DOHH2 (cell line): ENCODE measurements around the gene OTULINL.

Experiments
- H3F3A ChIP-seq: fragments of 200-600 bp; sonication (generic), shearing (Covaris generic); 2 replicates; pipeline ENCODE4 v1.6.0; 2016; ENCODE audit warnings: antibody characterized with exemption, mild to moderate bottlenecking; ENCODE audit not compliant: control insufficient read depth, insufficient read depth
- H3K27ac ChIP-seq: fragments of 200-600 bp; sonication (generic); 2 replicates; pipeline ENCODE4 v1.5.1; 2014; ENCODE audit warnings: low read depth, mild to moderate bottlenecking, low read length, moderate library complexity
- H3K27me3 ChIP-seq: fragments of 200-600 bp; sonication (generic); 2 replicates; pipeline ENCODE4 v1.6.1; 2014; ENCODE audit warnings: mild to moderate bottlenecking, low read length, mixed read lengths; ENCODE audit not compliant: control insufficient read depth
- H3K36me3 ChIP-seq: fragments of 200-600 bp; sonication (generic); 2 replicates; pipeline ENCODE4 v1.6.1; 2014; ENCODE audit warnings: mild to moderate bottlenecking, low read length, moderate library complexity, mixed read lengths; ENCODE audit not compliant: control insufficient read depth
- H3K4me1 ChIP-seq: fragments of 200-600 bp; sonication (generic); 2 replicates; pipeline ENCODE4 v1.6.1; 2014; ENCODE audit warnings: mild to moderate bottlenecking, low read length, mixed read lengths; ENCODE audit not compliant: control insufficient read depth
- H3K4me2 ChIP-seq: fragments of 200-600 bp; sonication (generic); 2 replicates; pipeline ENCODE4 v1.6.0; 2014; ENCODE audit warnings: mild to moderate bottlenecking, low read length, moderate library complexity
- H3K4me3 ChIP-seq: fragments of 200-600 bp; sonication (generic); 2 replicates; pipeline ENCODE4 v1.5.1; 2014; ENCODE audit warnings: mild to moderate bottlenecking, low read length, mixed read lengths
- H3K79me2 ChIP-seq: fragments of 200-600 bp; sonication (generic); 2 replicates; pipeline ENCODE4 v1.6.1; 2014; ENCODE audit warnings: mild to moderate bottlenecking, low read length, mixed read lengths; ENCODE audit not compliant: control insufficient read depth
- H3K9me2 ChIP-seq: fragments of 200-600 bp; sonication (generic); replicated peaks from 2 replicates; pipeline ENCODE4 v1.6.1; 2014; ENCODE audit warnings: mild to moderate bottlenecking, low read length, mixed read lengths; ENCODE audit not compliant: control insufficient read depth
- H3K9me3 ChIP-seq: fragments of 200-600 bp; sonication (generic); 2 replicates; pipeline ENCODE4 v1.6.1; 2014; ENCODE audit warnings: antibody characterized with exemption, low read length, mixed read lengths; ENCODE audit not compliant: control insufficient read depth, insufficient read depth
- H4K20me1 ChIP-seq: fragments of 200-600 bp; sonication (generic); 2 replicates; pipeline ENCODE4 v1.6.0; 2014; ENCODE audit warnings: low read depth, mild to moderate bottlenecking, antibody characterized with exemption, low read length, moderate library complexity; ENCODE audit not compliant: control insufficient read depth, insufficient read depth
- EZH2phosphoT487 ChIP-seq: fragments of 200-600 bp; sonication (generic); IDR thresholded peaks from 2 replicates; pipeline ENCODE4 v1.6.1; 2017; ENCODE audit warnings: borderline replicate concordance, mild to moderate bottlenecking, antibody characterized with exemption, low read length, moderate library complexity, mixed read lengths
- TF ChIP-seq, protein P1 (sequence below): fragments of 200-600 bp; sonication (generic); IDR thresholded peaks from one replicate; pipeline ENCODE4 v1.5.1; 2014; ENCODE audit warnings: antibody characterized with exemption, mild to moderate bottlenecking, low read depth, low read length; ENCODE audit not compliant: poor library complexity, severe bottlenecking

OTULINL gene

DNA sequence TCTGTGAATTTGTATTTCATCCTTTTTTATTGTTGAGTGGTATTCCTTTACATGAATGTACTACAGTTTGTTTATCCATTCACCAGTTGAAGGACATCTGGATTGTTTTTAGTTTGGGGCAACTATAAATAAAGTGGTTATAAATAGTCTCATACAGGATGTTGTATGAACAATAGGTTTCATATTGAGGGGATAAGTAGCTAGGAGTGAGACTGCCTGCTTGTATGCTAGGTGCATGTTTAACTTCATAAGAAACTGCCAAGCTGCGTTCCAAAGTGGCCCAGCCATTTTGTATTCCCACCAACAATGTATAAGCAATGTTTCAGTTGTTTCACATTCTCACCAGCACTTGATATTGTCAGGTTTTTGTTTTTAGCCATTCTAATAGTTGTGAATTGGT is 21.5 kb downstream of the OTULINL start:
- 0 out of 2 replicates have a peak, but pooled peaks cover 1% of the 10 kb centered on the region for H3K27me3 ChIP-seq
- H3K9me2 ChIP-seq = no peaks in the 10 kb centered on the region
- no peaks in the 10 kb centered on the region for H3F3A ChIP-seq
- H3K4me2 ChIP-seq = no peak overlapping the region
- no peaks in the 10 kb centered on the region for H3K4me1 ChIP-seq
- H3K27ac ChIP-seq = no peak overlapping the region
- no peak for TF ChIP-seq EZH2phosphoT487
- TF ChIP-seq, protein P1, sequence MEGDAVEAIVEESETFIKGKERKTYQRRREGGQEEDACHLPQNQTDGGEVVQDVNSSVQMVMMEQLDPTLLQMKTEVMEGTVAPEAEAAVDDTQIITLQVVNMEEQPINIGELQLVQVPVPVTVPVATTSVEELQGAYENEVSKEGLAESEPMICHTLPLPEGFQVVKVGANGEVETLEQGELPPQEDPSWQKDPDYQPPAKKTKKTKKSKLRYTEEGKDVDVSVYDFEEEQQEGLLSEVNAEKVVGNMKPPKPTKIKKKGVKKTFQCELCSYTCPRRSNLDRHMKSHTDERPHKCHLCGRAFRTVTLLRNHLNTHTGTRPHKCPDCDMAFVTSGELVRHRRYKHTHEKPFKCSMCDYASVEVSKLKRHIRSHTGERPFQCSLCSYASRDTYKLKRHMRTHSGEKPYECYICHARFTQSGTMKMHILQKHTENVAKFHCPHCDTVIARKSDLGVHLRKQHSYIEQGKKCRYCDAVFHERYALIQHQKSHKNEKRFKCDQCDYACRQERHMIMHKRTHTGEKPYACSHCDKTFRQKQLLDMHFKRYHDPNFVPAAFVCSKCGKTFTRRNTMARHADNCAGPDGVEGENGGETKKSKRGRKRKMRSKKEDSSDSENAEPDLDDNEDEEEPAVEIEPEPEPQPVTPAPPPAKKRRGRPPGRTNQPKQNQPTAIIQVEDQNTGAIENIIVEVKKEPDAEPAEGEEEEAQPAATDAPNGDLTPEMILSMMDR = no peak
- no peaks in the 10 kb centered on the region for H3K36me3 ChIP-seq
- no peaks in the 10 kb centered on the region for H3K79me2 ChIP-seq
- H4K20me1 ChIP-seq = no peaks in the 10 kb centered on the region
- H3K9me3 ChIP-seq = no peaks in the 10 kb centered on the region
- no peak overlapping the region for H3K4me3 ChIP-seq

DNA sequence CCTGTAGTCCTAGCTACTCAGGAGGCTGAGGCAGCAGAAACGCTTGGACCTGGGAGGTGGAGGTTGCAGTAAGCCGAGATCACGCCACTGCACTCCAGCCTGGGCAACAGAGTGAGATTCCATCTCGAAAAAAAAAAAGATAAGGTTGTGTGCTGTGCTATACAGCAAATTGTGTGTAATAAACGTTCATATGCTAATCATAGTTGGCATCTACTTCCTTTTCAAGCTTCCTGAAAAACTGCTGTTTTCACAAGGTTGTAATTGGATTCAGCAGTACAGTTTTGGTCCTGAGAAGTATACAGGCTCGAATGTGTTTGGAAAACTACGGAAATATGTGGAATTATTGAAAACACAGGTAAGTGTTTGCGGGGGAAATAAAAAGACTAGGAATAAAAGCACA is 25.5 kb downstream of the OTULINL start:
- Histone ChIP-seq H3K9me3 (no peaks in the 10 kb centered on the region), H3K27ac (no peak overlapping the region), H3K4me1 (no peaks in the 10 kb centered on the region), H3K9me2 (no peaks in the 10 kb centered on the region), H3K36me3 (no peaks in the 10 kb centered on the region), H3K4me3 (no peak overlapping the region), H3K4me2 (no peak overlapping the region), H3K27me3 (no peaks in the 10 kb centered on the region), H3F3A (no peaks in the 10 kb centered on the region), H3K79me2 (no peaks in the 10 kb centered on the region), H4K20me1 (no peaks in the 10 kb centered on the region)
- TF ChIP-seq, protein P1 = no peak
- TF ChIP-seq EZH2phosphoT487 = no peak

DNA sequence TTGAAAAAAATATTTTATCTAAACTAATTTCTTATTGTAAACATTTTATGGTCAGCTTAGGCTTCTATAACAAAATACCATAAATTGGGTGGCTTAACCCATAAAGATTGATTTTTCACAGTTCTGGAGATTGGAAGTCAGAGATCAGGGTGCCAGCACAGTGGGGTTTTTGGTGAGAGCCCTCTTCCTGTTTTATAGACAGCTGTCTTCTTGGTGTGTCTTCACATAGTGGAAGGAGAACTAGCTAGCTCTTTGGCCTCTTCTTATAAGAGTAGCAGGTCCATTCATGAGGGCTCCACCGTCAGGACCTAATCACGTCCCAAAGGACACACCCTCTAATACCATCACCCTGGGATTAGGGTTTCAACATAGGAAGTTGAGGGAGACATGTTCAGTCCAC is 26.6 kb downstream of the OTULINL start:
- H3K9me2 ChIP-seq = no peaks in the 10 kb centered on the region
- no peaks in the 10 kb centered on the region for H3K9me3 ChIP-seq
- H3K4me3 ChIP-seq = no peak overlapping the region
- no peaks in the 10 kb centered on the region for H4K20me1 ChIP-seq
- no peaks in the 10 kb centered on the region for H3K36me3 ChIP-seq
- no peaks in the 10 kb centered on the region for H3K4me1 ChIP-seq
- H3K27ac ChIP-seq = no peak overlapping the region
- H3K4me2 ChIP-seq = no peak overlapping the region
- H3K79me2 ChIP-seq = no peaks in the 10 kb centered on the region
- no peaks in the 10 kb centered on the region for H3K27me3 ChIP-seq
- H3F3A ChIP-seq = no peaks in the 10 kb centered on the region
- TF ChIP-seq, protein P1 = no peak
- no peak for TF ChIP-seq EZH2phosphoT487

- H4K20me1 ChIP-seq = no peaks in the 10 kb centered on the region
- no peaks in the 10 kb centered on the region for H3F3A ChIP-seq
- no peaks in the 10 kb centered on the region; the same call in 1 of the 2 replicates for H3K27me3 ChIP-seq
- H3K9me3 ChIP-seq = no peaks in the 10 kb centered on the region
- H3K79me2 ChIP-seq = no peaks in the 10 kb centered on the region
- H3K36me3 ChIP-seq = no peaks in the 10 kb centered on the region
- H3K4me3 ChIP-seq = no peak overlapping the region
- no peak for TF ChIP-seq EZH2phosphoT487
- TF ChIP-seq, protein P1 = no peak
- H3K4me1 ChIP-seq = no peaks in the 10 kb centered on the region
- H3K4me2 ChIP-seq = no peak overlapping the region
- no peak overlapping the region for H3K27ac ChIP-seq
- no peaks in the 10 kb centered on the region for H3K9me2 ChIP-seq
Measured at GRCh38 chr5:14611737-14612136, 30.1 kb downstream of the OTULINL start.
